Stomach (tissue), 4 donors: ENCODE measurements around the gene RBFOX1.

Experiments used
- EP300 ChIP-seq: sonication (generic); formaldehyde crosslinking; IDR thresholded peaks from one replicate; pipeline ENCODE4 v1.6.1; 2017; ENCODE audit warnings: antibody characterized with exemption
- POLR2A ChIP-seq, 4 donors: fragments of 450-650 bp; IDR thresholded peaks; one replicate each; pipeline ENCODE4 v1.6.1; 2016; ENCODE audit warnings: antibody characterized with exemption in 4 of 4, control low read depth in 2 of 4, mild to moderate bottlenecking in 1 of 4, moderate library complexity in 1 of 4
- TF ChIP-seq, protein P1 (sequence below), 7 experiments: fragments of 450-650 bp in 4 of 7; fragments of 200-600 bp in 3 of 7; sonication (generic) in 3 of 7; IDR thresholded peaks; one replicate each; pipeline ENCODE4 v1.5.1; 2016 to 2019; ENCODE audit warnings: antibody characterized with exemption in 7 of 7, control low read depth in 2 of 7, mild to moderate bottlenecking in 1 of 7

DNA sequence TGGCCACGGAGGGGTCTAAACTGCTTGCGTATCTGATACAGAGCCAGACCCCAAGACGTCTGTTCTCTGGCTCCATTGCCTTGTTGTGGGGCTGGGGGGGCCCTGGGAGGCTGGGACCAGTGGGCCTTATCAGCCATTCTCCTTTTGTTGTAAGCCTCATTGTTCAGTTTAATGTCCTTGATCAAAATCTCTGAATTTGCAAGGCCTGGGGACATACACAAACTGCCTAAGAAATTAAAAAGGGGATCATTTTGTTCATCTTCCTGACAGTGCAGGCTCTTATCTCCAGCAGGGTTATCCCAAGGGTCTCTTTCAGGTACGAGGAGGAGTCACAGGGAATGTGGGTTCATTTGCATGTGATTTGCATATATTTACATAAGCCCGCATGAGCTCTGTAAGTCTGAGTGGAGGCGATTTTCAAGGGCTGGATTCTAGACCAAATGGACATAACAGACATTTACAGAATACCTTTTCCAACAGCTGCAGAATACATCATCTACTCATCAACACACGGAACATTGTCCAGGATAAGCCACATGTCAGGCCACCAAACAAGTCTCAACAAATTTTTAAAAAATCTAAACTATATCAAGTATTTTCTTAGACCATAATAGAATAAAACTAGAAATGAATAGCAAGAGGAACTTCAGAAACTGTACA is 269.8 kb downstream of the RBFOX1 start:
- TF ChIP-seq POLR2A (IDR thresholded peaks at IDR 0.05) (no peak), EP300 (no peak)
- TF ChIP-seq, protein P1, sequence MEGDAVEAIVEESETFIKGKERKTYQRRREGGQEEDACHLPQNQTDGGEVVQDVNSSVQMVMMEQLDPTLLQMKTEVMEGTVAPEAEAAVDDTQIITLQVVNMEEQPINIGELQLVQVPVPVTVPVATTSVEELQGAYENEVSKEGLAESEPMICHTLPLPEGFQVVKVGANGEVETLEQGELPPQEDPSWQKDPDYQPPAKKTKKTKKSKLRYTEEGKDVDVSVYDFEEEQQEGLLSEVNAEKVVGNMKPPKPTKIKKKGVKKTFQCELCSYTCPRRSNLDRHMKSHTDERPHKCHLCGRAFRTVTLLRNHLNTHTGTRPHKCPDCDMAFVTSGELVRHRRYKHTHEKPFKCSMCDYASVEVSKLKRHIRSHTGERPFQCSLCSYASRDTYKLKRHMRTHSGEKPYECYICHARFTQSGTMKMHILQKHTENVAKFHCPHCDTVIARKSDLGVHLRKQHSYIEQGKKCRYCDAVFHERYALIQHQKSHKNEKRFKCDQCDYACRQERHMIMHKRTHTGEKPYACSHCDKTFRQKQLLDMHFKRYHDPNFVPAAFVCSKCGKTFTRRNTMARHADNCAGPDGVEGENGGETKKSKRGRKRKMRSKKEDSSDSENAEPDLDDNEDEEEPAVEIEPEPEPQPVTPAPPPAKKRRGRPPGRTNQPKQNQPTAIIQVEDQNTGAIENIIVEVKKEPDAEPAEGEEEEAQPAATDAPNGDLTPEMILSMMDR (IDR thresholded peaks at IDR 0.05) = no peak
